GM12891 (cell line): Measurements from ENCODE around the gene SIGLEC12.

ENCODE experiments used
- POLR2A ChIP-seq: IDR thresholded peaks from 2 replicates; pipeline ENCODE4 v1.6.1; 2011; ENCODE audit warnings: low read depth, low read length, control low read depth
- POLR2AphosphoS5 ChIP-seq: IDR thresholded peaks from 2 replicates; pipeline ENCODE4 v1.6.1; 2011; ENCODE audit warnings: low read depth, low read length, control low read depth
- SPI1 ChIP-seq: IDR thresholded peaks from 2 replicates; pipeline ENCODE4 v1.6.1; 2011; ENCODE audit warnings: low read depth, low read length, control low read depth

- TF ChIP-seq POLR2A (no peak), POLR2AphosphoS5 (no peak), SPI1 (no peak)
Measured at GRCh38 chr19:51456541-51457290, 44.9 kb downstream of the SIGLEC12 start.
